HG03097 (cell line): ENCODE data around the gene CCDC137.

ENCODE experiments used
- ATAC-seq: cut with Tn5 transposase; IDR thresholded peaks from one replicate; pipeline ENCODE4 v1.9.1; 2021; ENCODE audit not compliant: unreplicated experiment, low FRiP score

CCDC137 gene

GRCh38 chr17:81714412-81715106, 48.0 kb downstream of the CCDC137 start:
- ATAC-seq: no peak

GRCh38 chr17:81715107-81715871, 48.8 kb downstream of the CCDC137 start:
- ATAC-seq: no peak

DNA sequence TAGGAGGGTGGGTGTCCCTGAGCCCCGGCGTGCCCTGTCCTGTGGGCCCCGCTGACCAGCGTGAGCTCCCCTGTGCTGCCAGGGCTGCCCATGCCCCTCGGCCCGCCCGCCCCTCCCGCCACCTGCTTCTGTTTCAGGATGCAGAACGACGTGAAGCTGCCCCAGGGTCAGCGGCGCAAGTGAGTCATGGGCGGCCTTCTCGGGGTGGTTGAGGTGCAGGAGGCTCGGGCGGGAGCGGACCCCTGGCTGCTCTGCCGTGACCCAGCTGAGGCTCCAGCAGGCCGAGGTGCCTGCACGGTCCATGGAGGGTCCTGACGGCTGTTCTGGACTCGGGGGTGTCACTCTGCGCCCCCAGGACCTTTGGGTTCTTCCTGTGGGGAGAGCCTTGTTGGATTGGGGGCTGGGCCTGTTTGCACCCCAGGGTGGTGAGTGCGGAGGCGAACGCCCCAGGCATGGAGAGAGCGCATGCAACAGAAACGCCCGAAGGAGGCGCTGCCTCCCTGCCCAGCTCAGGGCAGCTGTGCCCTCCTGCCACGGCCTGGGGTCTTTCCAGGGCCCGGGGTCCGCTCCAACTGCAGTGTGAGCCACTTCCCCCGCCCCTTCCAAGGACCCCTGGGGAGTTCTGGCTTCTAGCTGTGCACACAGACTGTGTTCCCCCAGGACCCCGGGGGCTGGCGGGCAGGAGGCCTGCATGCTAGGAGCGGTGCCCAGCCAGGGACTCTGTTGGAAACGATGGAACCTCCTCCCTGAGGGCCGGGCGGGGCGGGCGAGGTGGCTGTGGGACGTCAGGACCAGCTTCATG, 49.5 kb downstream of the CCDC137 start:
- no peak for ATAC-seq

GRCh38 chr17:81716674-81716996, 50.1 kb downstream of the CCDC137 start:
- no peak for ATAC-seq

- no peak for ATAC-seq
Measured at GRCh38 chr17:81717049-81717765, 50.7 kb downstream of the CCDC137 start.

GRCh38 chr17:81717766-81718089, 51.2 kb downstream of the CCDC137 start:
- no peak for ATAC-seq

DNA sequence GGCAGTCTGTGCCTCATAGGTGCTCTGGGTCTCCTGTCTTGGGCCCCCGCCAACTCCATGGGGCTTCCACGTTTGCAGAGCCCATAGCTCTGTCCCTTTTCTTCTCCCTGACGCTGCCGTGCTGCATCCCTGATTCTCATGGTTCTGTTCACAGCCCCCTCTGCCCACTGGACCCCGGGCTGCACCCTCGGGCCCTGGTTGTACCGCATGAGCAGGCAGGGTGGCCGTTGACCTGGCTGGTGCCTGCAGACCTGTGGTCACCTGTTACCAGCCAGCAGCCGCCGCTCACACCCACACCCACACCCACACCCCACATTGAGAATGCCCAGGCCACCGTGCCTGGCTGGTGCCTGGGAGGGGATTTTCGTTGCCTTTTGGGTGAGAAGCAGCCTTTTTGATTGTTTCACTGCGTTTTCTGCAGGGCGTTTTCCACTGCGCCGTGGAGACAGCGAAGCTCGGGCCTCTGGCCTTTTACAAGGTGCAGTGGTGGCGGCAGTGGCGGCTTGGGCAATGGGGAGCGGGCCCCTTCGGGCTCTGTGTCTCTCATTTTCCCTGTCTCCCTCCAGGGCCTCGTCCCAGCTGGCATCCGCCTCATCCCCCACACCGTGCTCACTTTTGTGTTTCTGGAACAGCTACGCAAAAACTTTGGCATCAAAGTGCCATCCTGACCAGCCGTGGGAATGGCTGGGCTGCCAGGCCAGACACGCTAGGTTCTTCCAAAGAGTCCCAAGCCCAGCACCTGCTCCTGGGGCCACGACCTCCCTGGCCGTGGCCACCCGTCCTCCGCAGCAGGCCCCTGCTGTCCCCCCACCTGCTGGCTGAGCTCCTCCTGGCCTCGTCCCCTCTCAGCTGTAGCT, 53.1 kb downstream of the CCDC137 start:
- ATAC-seq: no peak

GRCh38 chr17:81720267-81721071, 53.9 kb downstream of the CCDC137 start:
- ATAC-seq: no peak

DNA sequence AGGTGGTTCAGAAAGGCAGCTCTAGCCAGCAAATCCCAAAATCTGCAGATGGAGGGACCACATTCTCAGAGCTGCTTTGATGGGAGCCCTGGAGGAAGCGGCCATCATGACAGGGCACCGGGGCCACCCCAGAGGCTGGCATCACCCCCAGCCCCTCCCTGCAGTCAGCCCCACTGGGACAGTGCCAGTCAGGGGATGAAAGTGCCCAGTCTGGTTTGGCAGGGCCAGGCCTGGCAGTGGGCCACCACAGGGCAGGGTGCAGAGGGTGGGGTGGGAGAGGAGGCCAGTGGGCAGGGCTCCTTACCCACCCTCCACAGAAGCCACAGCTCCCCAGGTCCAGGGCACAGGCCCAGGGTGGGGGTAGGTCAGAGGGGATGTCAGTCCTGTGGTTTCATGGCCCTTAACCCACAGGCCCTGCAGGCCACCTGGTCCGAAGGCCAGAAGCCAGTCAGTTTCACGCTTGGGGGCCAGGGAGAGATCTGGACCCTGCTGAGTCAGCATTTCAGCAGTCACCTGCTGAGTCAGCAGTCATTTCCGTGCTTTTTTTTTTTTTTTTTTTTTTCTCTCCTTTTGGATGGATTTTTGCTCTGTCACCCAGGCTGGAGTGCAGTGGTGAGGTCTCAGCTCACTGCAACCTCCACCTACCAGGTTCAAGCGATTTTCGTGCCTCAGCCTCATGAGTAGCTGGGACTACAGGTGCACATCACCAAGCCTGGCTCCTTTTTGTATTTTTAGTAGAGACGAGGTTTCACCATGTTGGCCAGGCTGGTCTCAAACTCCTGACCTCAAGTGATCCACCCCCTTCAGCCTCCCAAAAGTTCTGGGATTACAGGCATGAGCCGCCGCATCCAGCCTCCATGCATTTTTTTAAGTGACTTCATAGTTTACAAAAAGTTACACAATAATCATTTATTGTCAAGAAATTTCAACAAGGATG, 55.9 kb downstream of the CCDC137 start:
- ATAC-seq: no peak
